G401.6 (cell line): Measurements from ENCODE around the gene TRMT44.
"Not testable (repeated sequence)": the region's sequence is repeated elsewhere in the genome, so short reads cannot be mapped to it uniquely, and the experiment has no call there.

Source experiments
- FAIRE-seq: peaks from 2 replicates; lab custom pipeline; 2012; peaks lifted over from hg19 to GRCh38; lab: Jason Lieb, UNC

TRMT44 gene

GRCh38 chr4:8469550-8469949 lies 29.0 kb downstream of the TRMT44 start:
- FAIRE-seq, result no peak

GRCh38 chr4:8470451-8471024 lies 30.0 kb downstream of the TRMT44 start:
- no peak for FAIRE-seq

- no peak for FAIRE-seq
These were observed 30.8 kb downstream of the TRMT44 start for GRCh38 chr4:8471211-8471875.

GRCh38 chr4:8472158-8472688 lies 31.6 kb downstream of the TRMT44 start:
- FAIRE-seq, result no peak

GRCh38 chr4:8472689-8473197 lies 32.2 kb downstream of the TRMT44 start:
- no peak for FAIRE-seq

GRCh38 chr4:8473198-8473919 lies 32.8 kb downstream of the TRMT44 start:
- no peak for FAIRE-seq

- FAIRE-seq, result no peak
These were observed 33.5 kb downstream of the TRMT44 start for GRCh38 chr4:8473920-8474590.

- no peak for FAIRE-seq
These were observed 34.3 kb downstream of the TRMT44 start for GRCh38 chr4:8474856-8475255.

- FAIRE-seq, result no peak
These were observed 35.4 kb downstream of the TRMT44 start for GRCh38 chr4:8475751-8476575.

- FAIRE-seq, result no peak
These were observed 36.6 kb downstream of the TRMT44 start for GRCh38 chr4:8477095-8477635.

GRCh38 chr4:8477676-8478075 lies 37.1 kb downstream of the TRMT44 start:
- FAIRE-seq, result no peak

GRCh38 chr4:8478371-8478770 lies 37.8 kb downstream of the TRMT44 start:
- FAIRE-seq, result no peak

GRCh38 chr4:8478801-8479744 lies 38.5 kb downstream of the TRMT44 start:
- no peak for FAIRE-seq

- FAIRE-seq, result no peak
These were observed 39.6 kb downstream of the TRMT44 start for GRCh38 chr4:8480221-8480620.

GRCh38 chr4:8486643-8487042 lies 46.1 kb downstream of the TRMT44 start:
- FAIRE-seq, result not testable (repeated sequence)

- FAIRE-seq, result no peak
These were observed 48.3 kb downstream of the TRMT44 start for GRCh38 chr4:8488791-8489369.

- not testable (repeated sequence) for FAIRE-seq
These were observed 50.9 kb downstream of the TRMT44 start for GRCh38 chr4:8491478-8491877.

GRCh38 chr4:8492174-8492573 lies 51.6 kb downstream of the TRMT44 start:
- no peak for FAIRE-seq

- no peak for FAIRE-seq
These were observed 52.9 kb downstream of the TRMT44 start for GRCh38 chr4:8493484-8493883.

- no peak for FAIRE-seq
These were observed 53.6 kb downstream of the TRMT44 start for GRCh38 chr4:8494218-8494617.
